ENCODE data around the gene STX2.
"Not testable (repeated sequence)": the region's sequence is repeated elsewhere in the genome, so short reads cannot be mapped to it uniquely, and the experiment has no call there.

STX2 gene

GRCh38 chr12:130764475-130765185, 74.4 kb downstream of the STX2 start:
- DNase-seq (ENCODE audit: low read depth), result no peak

GRCh38 chr12:130764073-130764472, 75.0 kb downstream of the STX2 start:
- DNase-seq (ENCODE audit: low read depth), result no peak

GRCh38 chr12:130762319-130762675, 76.8 kb downstream of the STX2 start:
- no peak for DNase-seq (ENCODE audit: low read depth)

- DNase-seq (ENCODE audit: low read depth), result no peak
Observed at GRCh38 chr12:130761537-130762318, 77.3 kb downstream of the STX2 start.

- no peak for DNase-seq (ENCODE audit: low read depth)
Observed at GRCh38 chr12:130754234-130754901, 84.7 kb downstream of the STX2 start.

GRCh38 chr12:130752692-130753230, 86.3 kb downstream of the STX2 start:
- DNase-seq (ENCODE audit: low read depth), result no peak

GRCh38 chr12:130752037-130752436, 87.0 kb downstream of the STX2 start:
- DNase-seq (ENCODE audit: low read depth), result not testable (repeated sequence)

GRCh38 chr12:130748786-130749185, 90.3 kb downstream of the STX2 start:
- no peak for DNase-seq (ENCODE audit: low read depth)

GRCh38 chr12:130747867-130748740, 90.9 kb downstream of the STX2 start:
- DNase-seq (ENCODE audit: low read depth), result no peak

GRCh38 chr12:130746546-130746945, 92.5 kb downstream of the STX2 start:
- DNase-seq (ENCODE audit: low read depth), result no peak

- DNase-seq (ENCODE audit: low read depth), result no peak
Observed at GRCh38 chr12:130745921-130746320, 93.1 kb downstream of the STX2 start.

- DNase-seq (ENCODE audit: low read depth), result no peak
Observed at GRCh38 chr12:130744274-130744673, 94.8 kb downstream of the STX2 start.

- DNase-seq (ENCODE audit: low read depth), result no peak
Observed at GRCh38 chr12:130743606-130744005, 95.4 kb downstream of the STX2 start.

GRCh38 chr12:130743176-130743575, 95.9 kb downstream of the STX2 start:
- no peak for DNase-seq (ENCODE audit: low read depth)

- no peak for DNase-seq (ENCODE audit: low read depth)
Observed at GRCh38 chr12:130742716-130743115, 96.3 kb downstream of the STX2 start.

GRCh38 chr12:130742112-130742511, 96.9 kb downstream of the STX2 start:
- no peak for DNase-seq (ENCODE audit: low read depth)

Measured in HS-27A (cell line).